ENCODE data around the gene KLHDC4. TPM values are rescaled to one million over a fixed set of nuclear protein-coding genes. Genes with fewer than 3 reads are reported as not detected.
"Not testable (repeated sequence)": the region's sequence is repeated elsewhere in the genome, so short reads cannot be mapped to it uniquely, and the experiment has no call there.

The KLHDC4 gene
- total and polyA plus RNA-seq, 2 donors (not counting 1 experiment from before 2014, with no cell fraction given) = 51.3 to 90.8 TPM

DNA sequence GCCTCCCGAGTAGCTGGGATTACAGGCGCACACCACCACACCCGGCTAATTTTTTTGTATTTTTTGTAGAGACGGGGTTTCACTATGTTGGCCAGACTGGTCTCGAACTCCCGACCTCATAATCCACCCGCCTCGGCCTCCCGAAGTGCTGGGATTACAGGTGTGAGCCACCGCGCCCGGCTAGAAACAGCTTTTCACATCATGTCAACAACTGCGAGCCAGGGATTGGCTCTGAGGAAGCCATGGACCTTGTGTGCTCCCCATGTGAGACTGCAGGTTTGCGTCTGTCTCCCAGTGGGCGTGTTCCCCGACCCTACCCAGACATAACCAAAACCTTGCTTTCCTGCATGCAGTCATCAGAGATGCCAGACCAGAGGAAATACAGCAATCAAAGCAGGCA is 8.1 kb upstream of the KLHDC4 start:
- peaks cover 12% of the 10 kb centered on the region for H3K27me3 Mint-ChIP-seq
- peaks cover 4 to 14% of the 10 kb centered on the region in 2 donors for H3K4me1 ChIP-seq (ENCODE audit: control insufficient read depth in 2 of 2, insufficient read depth in 2 of 2, low read length in 2 of 2)
- ATAC-seq (ENCODE audit: low read depth); H3K9ac ChIP-seq (ENCODE audit: low read length); H3K79me2 ChIP-seq (ENCODE audit: control insufficient read depth, insufficient read depth, low read length); H3K9me3 Mint-ChIP-seq (ENCODE audit: insufficient read depth); intact Hi-C loops (cut with micrococcal nuclease); H2AFZ ChIP-seq (ENCODE audit: insufficient read depth, low read depth, low read length, poor library complexity, severe bottlenecking); H4K20me1 ChIP-seq (ENCODE audit: control insufficient read depth, insufficient read depth, low read length, poor library complexity, severe bottlenecking); H3K9me3 ChIP-seq (ENCODE audit: control extremely low read depth in 1 of 3, control insufficient read depth in 2 of 3, insufficient read depth in 1 of 3, low read length in 2 of 3); H3K27me3 ChIP-seq (replicated peaks in 1 of 4; ENCODE audit: control extremely low read depth in 1 of 4, control insufficient read depth in 3 of 4, insufficient read depth in 4 of 4, low read length in 3 of 4); DNase-seq; H3K27ac ChIP-seq (ENCODE audit: low read length in 2 of 2); H3K27ac Mint-ChIP-seq; POLR2A ChIA-PET; H3K4me3 ChIP-seq (ENCODE audit: control extremely low read depth in 1 of 5, extremely low read depth in 1 of 5, insufficient read depth in 1 of 5, low read depth in 2 of 5, low read length in 4 of 5); H3K36me3 ChIP-seq (replicated peaks in 1 of 2; ENCODE audit: control extremely low read depth in 1 of 2, control insufficient read depth in 1 of 2, extremely low read depth in 1 of 2, insufficient read depth in 2 of 2, low read length in 1 of 2); H3K4me2 ChIP-seq (replicated peaks; ENCODE audit: low read depth, low read length, poor library complexity, severe bottlenecking); H3K4me3 Mint-ChIP-seq: not testable (repeated sequence)
- CTCF ChIA-PET = interaction anchor here (0.8 to 1.6 kb wide), 2 partner anchors 98 to 119 kb away, joined by 3 to 11 read pairs; no protein-coding TSS in a partner anchor
- peaks cover 13% of the 10 kb centered on the region for H3K4me1 Mint-ChIP-seq
- WGBS (ENCODE audit: insufficient coverage) = 93% methylated on average over 11 of the region's 16 CpGs

DNA sequence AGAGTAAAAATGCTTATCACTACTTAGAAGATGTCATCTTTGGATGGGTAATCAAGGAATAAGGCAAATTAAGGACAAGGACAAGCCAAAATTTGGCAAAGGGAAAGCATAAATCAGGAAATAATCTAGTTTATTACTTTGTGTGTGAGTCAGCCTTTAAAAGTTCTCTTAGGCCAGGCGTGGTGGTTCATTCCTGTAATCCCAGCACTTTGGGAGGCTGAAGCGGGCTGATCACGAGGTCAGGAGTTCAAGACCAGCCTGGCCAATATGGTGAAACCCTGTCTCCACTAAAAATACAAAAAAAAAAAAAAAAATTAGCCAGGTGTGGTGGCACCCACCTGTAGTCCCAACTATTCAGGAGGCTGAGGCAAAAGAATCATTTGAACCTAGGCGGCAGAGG is 1.7 kb upstream of the KLHDC4 start:
- not testable (repeated sequence) for H3K9me3 ChIP-seq (ENCODE audit: control extremely low read depth in 1 of 3, control insufficient read depth in 2 of 3, insufficient read depth in 1 of 3, low read length in 2 of 3); H3K9me3 Mint-ChIP-seq (ENCODE audit: insufficient read depth); H3K27ac ChIP-seq (ENCODE audit: low read length in 2 of 2); DNase-seq; H3K4me2 ChIP-seq (replicated peaks; ENCODE audit: low read depth, low read length, poor library complexity, severe bottlenecking); H3K27me3 Mint-ChIP-seq; ATAC-seq (ENCODE audit: low read depth); H3K9ac ChIP-seq (ENCODE audit: low read length); H3K4me3 ChIP-seq (ENCODE audit: control extremely low read depth in 1 of 5, extremely low read depth in 1 of 5, insufficient read depth in 1 of 5, low read depth in 2 of 5, low read length in 4 of 5); H3K27me3 ChIP-seq (replicated peaks in 1 of 4; ENCODE audit: control extremely low read depth in 1 of 4, control insufficient read depth in 3 of 4, insufficient read depth in 4 of 4, low read length in 3 of 4); H2AFZ ChIP-seq (ENCODE audit: insufficient read depth, low read depth, low read length, poor library complexity, severe bottlenecking)
- CTCF ChIA-PET = interaction anchor here (1.1 to 4.2 kb wide), 5 partner anchors 10 to 179 kb away, joined by 5 to 31 read pairs (median 23); no protein-coding TSS in a partner anchor
- Histone ChIP-seq H3K4me1 (ENCODE audit: control insufficient read depth in 2 of 2, insufficient read depth in 2 of 2, low read length in 2 of 2) (peaks cover 15 to 26% of the 10 kb centered on the region in 2 donors), H3K79me2 (ENCODE audit: control insufficient read depth, insufficient read depth, low read length) (peaks cover 39% of the 10 kb centered on the region), H4K20me1 (ENCODE audit: control insufficient read depth, insufficient read depth, low read length, poor library complexity, severe bottlenecking) (peaks cover 13% of the 10 kb centered on the region), H3K36me3 (replicated peaks in 1 of 2; ENCODE audit: control extremely low read depth in 1 of 2, control insufficient read depth in 1 of 2, extremely low read depth in 1 of 2, insufficient read depth in 2 of 2, low read length in 1 of 2) (peaks cover 5 to 13% of the 10 kb centered on the region in 2 experiments)
- intact Hi-C loops (cut with micrococcal nuclease) = loop anchor here (2.0 to 5.0 kb wide), 3 partner anchors 65 to 805 kb away; partner anchors contain the start of genes MAP1LC3B and ZC3H18
- POLR2A ChIA-PET = interaction anchor here (1.1 kb wide), 1 partner anchor 41 kb away, joined by 3 read pairs; no protein-coding TSS in a partner anchor
- Mint-ChIP-seq H3K4me1 (peaks cover 28% of the 10 kb centered on the region), H3K27ac (peak overlapping the region; percentile 59), H3K4me3 (peak overlapping the region; percentile 59)
- WGBS (ENCODE audit: insufficient coverage) = 100% methylated on average over 1 of the region's 4 CpGs

Measured in B cell (primary cell).